Measurements from ENCODE around the gene CCDC174. TPM values are rescaled to one million over a fixed set of nuclear protein-coding genes. Genes with fewer than 3 reads are reported as not detected.

The CCDC174 gene
- total and polyA plus RNA-seq, 2 donors (not counting 3 experiments of a cell fraction or from before 2014, with no cell fraction given): 4.7 to 16.6 TPM

- no peak overlapping the region for H3K4me2 ChIP-seq (ENCODE audit: insufficient read depth, low read length)
These were observed 21.0 kb upstream of the CCDC174 start for GRCh38 chr3:14630404-14631100.

More at GRCh38 chr3:14630404-14631100, 21.0 kb upstream of the CCDC174 start:
- no peaks in the 10 kb centered on the region for H4K20me1 ChIP-seq (replicated peaks; ENCODE audit: control insufficient read depth, extremely low read depth, insufficient read depth, low read length)
- H3K27ac ChIP-seq (ENCODE audit: insufficient read depth, low read depth, low read length): no peak overlapping the region
- TF ChIP-seq GATA2 (IDR thresholded peaks at IDR 0.05; ENCODE audit: insufficient read depth, insufficient read length, low read depth, low read length) (no peak), MYC (IDR thresholded peaks at IDR 0.05; ENCODE audit: low read depth, low read length) (no peak), JUN (IDR thresholded peaks at IDR 0.05; ENCODE audit: borderline replicate concordance, insufficient read depth, insufficient read length, low read depth) (no peak), EZH2 (IDR thresholded peaks at IDR 0.05; ENCODE audit: borderline replicate concordance, low read depth, low read length, severe bottlenecking) (no peak), CTCF (IDR thresholded peaks at IDR 0.05; ENCODE audit: extremely low read depth in 1 of 2, insufficient read depth in 1 of 2, low read depth in 1 of 2, low read length in 2 of 2) (no peak), MAX (IDR thresholded peaks at IDR 0.05; ENCODE audit: insufficient read depth, insufficient read length) (no peak), POLR2AphosphoS5 (IDR thresholded peaks at IDR 0.05; ENCODE audit: insufficient read depth, low read depth, low read length) (no peak), POLR2A (IDR thresholded peaks at IDR 0.05; ENCODE audit: low read depth, low read length) (no peak)
- no peaks in the 10 kb centered on the region for H3K36me3 ChIP-seq (ENCODE audit: control insufficient read depth in 2 of 2, extremely low read depth in 1 of 2, insufficient read depth in 2 of 2, low read length in 2 of 2)
- no peak overlapping the region for H3K9ac ChIP-seq (replicated peaks; ENCODE audit: extremely low read depth, insufficient read depth, low read length)
- intact Hi-C loops (cut with micrococcal nuclease): no loop called here
- no peak for FAIRE-seq
- peaks cover 13% of the 10 kb centered on the region for H3K4me1 ChIP-seq (ENCODE audit: control insufficient read depth, extremely low read depth, insufficient read depth, low read length)
- no TSS peak for BruUV-seq (replicated peaks)
- ChIA-PET CTCF (interaction anchor here (3.6 kb wide), 1 partner anchor 21 kb away, joined by 9 read pairs; the partner anchor contains the start of gene CCDC174), POLR2A (no interaction called here)
- H3K9me3 ChIP-seq (replicated peaks; ENCODE audit: control insufficient read depth, insufficient read depth, low read length): no peaks in the 10 kb centered on the region
- H3K27me3 ChIP-seq (ENCODE audit: control insufficient read depth in 2 of 2, insufficient read depth in 2 of 2, low read length in 2 of 2): peaks cover 2 to 4% of the 10 kb centered on the region in 2 experiments
- dilution Hi-C loops (cut with MboI; ENCODE audit: extremely low pct_ligation_motif_present, low sequenced_read_pairs): no loop called here
- H2AFZ ChIP-seq (ENCODE audit: low read depth, low read length): no peak overlapping the region
- DNase-seq (ENCODE audit: low read depth, low spot score): no peak
- no peaks in the 10 kb centered on the region for H3K79me2 ChIP-seq (ENCODE audit: control insufficient read depth, insufficient read depth, low read length)
- H3K4me3 ChIP-seq (replicated peaks in 1 of 3; ENCODE audit: insufficient read depth in 1 of 3, low read depth in 1 of 3, low read length in 3 of 3): no peak overlapping the region
- H3K9me1 ChIP-seq (replicated peaks; ENCODE audit: control insufficient read depth, extremely low read depth, insufficient read depth, low read length): no peaks in the 10 kb centered on the region

All from endothelial cell of umbilical vein (primary cell).